Suprapubic skin (tissue), 4 donors: ENCODE results near the gene TLX1. TPM values are rescaled to one million over a fixed set of nuclear protein-coding genes. Genes with fewer than 3 reads are reported as not detected.

ENCODE experiments used
- DNase-seq, 2 donors: peaks; one replicate each; pipeline ENCODE4 v3.0.0-alpha.2; 2019; ENCODE audit warnings: low spot score in 2 of 2
- H3K27ac ChIP-seq: fragments of 200-600 bp; sonication (generic); one replicate; pipeline ENCODE4 v1.5.1; 2019
- H3K27me3 ChIP-seq: fragments of 200-600 bp; sonication (generic); one replicate; pipeline ENCODE4 v1.5.1; 2019
- H3K36me3 ChIP-seq: fragments of 200-600 bp; sonication (generic); one replicate; pipeline ENCODE4 v1.5.1; 2019
- H3K4me1 ChIP-seq: fragments of 200-600 bp; sonication (generic); one replicate; pipeline ENCODE4 v1.5.1; 2019
- H3K4me3 ChIP-seq: fragments of 200-600 bp; sonication (generic); one replicate; pipeline ENCODE4 v1.5.1; 2019; ENCODE audit warnings: mild to moderate bottlenecking
- H3K9me3 ChIP-seq: fragments of 200-600 bp; sonication (generic); one replicate; pipeline ENCODE4 v1.5.1; 2019
- CTCF ChIP-seq, 2 donors: fragments of 200-600 bp in 1 of 2; fragments of 450-650 bp in 1 of 2; sonication (generic) in 1 of 2; IDR thresholded peaks; one replicate each; pipeline ENCODE4 v1.5.1; 2016 to 2019; ENCODE audit warnings: antibody characterized with exemption in 2 of 2, mild to moderate bottlenecking in 1 of 2, moderate library complexity in 1 of 2
- EP300 ChIP-seq: sonication (generic); formaldehyde crosslinking; IDR thresholded peaks from one replicate; pipeline ENCODE4 v1.6.1; 2017; ENCODE audit warnings: antibody characterized with exemption
- POLR2A ChIP-seq, 2 donors: fragments of 450-650 bp; IDR thresholded peaks; one replicate each; pipeline ENCODE4 v1.6.1; 2017; ENCODE audit warnings: antibody characterized with exemption in 2 of 2, mild to moderate bottlenecking in 2 of 2, moderate library complexity in 2 of 2
- POLR2AphosphoS5 ChIP-seq, 3 donors: sonication (generic); formaldehyde crosslinking; IDR thresholded peaks; one replicate each; pipeline ENCODE4 v1.6.1; 2017; ENCODE audit warnings: antibody characterized with exemption in 3 of 3
- WGBS: methylation state at CpG from one replicate; pipeline ENCODE4 v1.1.5; 2018; 5-methylcytosine and 5-hydroxymethylcytosine counted together
- total RNA-seq, 4 donors: library from RNA; depleted of rRNA; stranded (reverse); fragments of >200 nt; gene quantifications; one replicate each; pipeline ENCODE4 v1.1.0, GENCODE V29; 2016

The TLX1 gene
- total RNA-seq, 4 donors from 2014 or later: not detected

DNA sequence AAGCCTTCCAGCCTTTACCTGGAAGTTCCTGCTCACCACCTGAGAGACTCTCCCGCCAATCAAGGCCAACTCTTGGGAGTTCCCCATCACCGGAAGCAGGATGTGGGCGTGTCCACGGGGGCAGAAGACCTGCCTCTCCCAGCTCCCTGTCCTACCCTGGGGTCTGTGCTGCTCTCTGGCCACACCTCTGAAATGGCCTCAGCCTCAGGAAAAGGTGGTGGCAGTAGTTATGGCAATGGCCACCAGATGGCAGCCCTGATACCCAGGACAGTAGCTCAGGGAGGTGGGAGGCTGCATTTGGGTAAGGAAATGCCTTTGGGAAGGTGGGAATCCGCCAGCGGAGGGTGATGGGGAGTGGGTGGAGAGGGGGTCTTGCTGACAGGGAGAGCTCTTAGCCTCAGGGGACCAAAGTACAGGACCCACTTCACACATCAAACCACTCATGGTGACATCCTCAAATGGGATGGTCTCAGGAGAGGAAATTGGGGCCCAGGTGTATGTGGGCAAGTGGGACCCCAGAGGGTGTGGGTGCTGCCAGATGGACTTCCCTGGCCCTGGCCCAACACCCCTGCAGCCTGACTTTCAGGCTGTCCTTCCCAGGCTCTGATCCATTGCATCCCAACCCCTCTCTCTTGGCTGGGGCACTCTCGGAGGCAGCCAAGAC, 35.4 kb upstream of the TLX1 start:
- Histone ChIP-seq H3K27ac (no peak overlapping the region), H3K36me3 (no peaks in the 10 kb centered on the region), H3K4me1 (peaks cover 5% of the 10 kb centered on the region), H3K9me3 (no peaks in the 10 kb centered on the region), H3K4me3 (no peak overlapping the region), H3K27me3 (peaks cover 87% of the 10 kb centered on the region)
- 18% methylated on average over 6 of the region's 7 CpGs for WGBS
- no peak for TF ChIP-seq POLR2A (IDR thresholded peaks at IDR 0.05)
- TF ChIP-seq EP300: no peak
- peak; percentile 49 to 81 for TF ChIP-seq CTCF (IDR thresholded peaks at IDR 0.05)
- peak in 1 of 2 donors; percentile 72 for DNase-seq

- no peaks in the 10 kb centered on the region for H3K9me3 ChIP-seq
- no peak overlapping the region for H3K27ac ChIP-seq
- no peak for DNase-seq
- peaks cover 85% of the 10 kb centered on the region for H3K27me3 ChIP-seq
- no peak overlapping the region for H3K4me3 ChIP-seq
- no CpG with 5 or more reads among the region's 4 CpGs for WGBS
- TF ChIP-seq POLR2AphosphoS5 (IDR thresholded peaks at IDR 0.05): no peak
- no peaks in the 10 kb centered on the region for H3K36me3 ChIP-seq
- peaks cover 2% of the 10 kb centered on the region for H3K4me1 ChIP-seq
Measured at GRCh38 chr10:101096378-101096777, 34.7 kb upstream of the TLX1 start.

DNA sequence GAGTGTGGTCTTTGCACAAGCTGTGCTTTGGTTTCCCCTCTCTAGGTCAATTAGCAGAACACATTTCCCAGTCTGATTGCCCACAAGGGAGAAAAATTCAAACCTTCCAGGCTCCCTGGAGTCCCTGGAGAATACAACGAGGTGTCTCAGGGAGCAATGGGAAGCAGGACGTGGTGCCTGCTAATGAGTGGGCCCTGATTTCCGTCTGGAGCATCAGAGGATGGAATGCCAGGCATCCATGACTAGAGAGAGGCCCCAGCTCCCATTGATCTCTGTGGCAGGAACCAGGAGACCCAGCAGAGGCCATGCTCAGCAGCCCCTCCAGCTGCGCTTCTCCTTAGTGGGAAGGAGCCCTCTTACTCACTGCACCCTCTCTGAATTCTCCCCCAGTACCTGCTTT, 33.2 kb upstream of the TLX1 start:
- Histone ChIP-seq H3K4me3 (no peak overlapping the region), H3K27me3 (peaks cover 82% of the 10 kb centered on the region), H3K4me1 (no peaks in the 10 kb centered on the region), H3K27ac (no peak overlapping the region), H3K9me3 (no peaks in the 10 kb centered on the region), H3K36me3 (no peaks in the 10 kb centered on the region)
- WGBS: 34% methylated on average over 4 of the region's 4 CpGs
- TF ChIP-seq CTCF (IDR thresholded peaks at IDR 0.05): no peak
- no peak for TF ChIP-seq POLR2AphosphoS5 (IDR thresholded peaks at IDR 0.05)
- no peak for TF ChIP-seq EP300
- TF ChIP-seq POLR2A (IDR thresholded peaks at IDR 0.05): no peak
- DNase-seq: no peak

GRCh38 chr10:101099901-101100300, 31.2 kb upstream of the TLX1 start:
- WGBS: 56% methylated on average over 6 of the region's 6 CpGs

DNA sequence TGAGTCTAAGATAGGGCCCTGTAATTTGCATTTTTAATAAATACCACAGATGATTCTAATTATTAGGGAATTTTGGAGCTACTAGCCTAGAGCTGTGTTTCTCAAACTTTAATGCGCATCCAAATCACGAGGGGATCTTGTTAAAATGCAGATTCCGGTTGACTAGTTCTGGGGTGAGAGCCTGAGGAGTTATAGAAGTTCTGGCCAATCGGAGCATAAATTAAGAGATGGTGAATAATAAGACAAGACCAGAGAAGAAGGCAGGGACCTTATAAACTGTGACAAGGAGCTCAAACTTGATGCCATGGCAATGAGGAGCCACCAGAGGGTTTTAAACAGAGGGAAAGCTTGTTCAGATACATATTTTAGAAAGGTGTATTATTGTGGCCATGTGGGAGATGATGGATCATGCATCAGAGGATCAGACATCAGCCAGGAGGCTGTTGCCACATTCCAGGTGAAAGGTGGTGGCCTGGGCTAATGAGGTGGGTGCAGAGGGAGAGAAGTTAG, 29.7 kb upstream of the TLX1 start:
- WGBS: 73% methylated on average over 4 of the region's 4 CpGs
- Histone ChIP-seq H3K36me3 (no peaks in the 10 kb centered on the region), H3K4me1 (no peaks in the 10 kb centered on the region), H3K27me3 (peaks cover 68% of the 10 kb centered on the region), H3K9me3 (no peaks in the 10 kb centered on the region), H3K4me3 (no peak overlapping the region), H3K27ac (no peak overlapping the region)
- no peak for DNase-seq
- no peak for TF ChIP-seq EP300
- no peak for TF ChIP-seq CTCF (IDR thresholded peaks at IDR 0.05)
- no peak for TF ChIP-seq POLR2A (IDR thresholded peaks at IDR 0.05)
- TF ChIP-seq POLR2AphosphoS5 (IDR thresholded peaks at IDR 0.05): no peak

More at GRCh38 chr10:101099901-101100300, 31.2 kb upstream of the TLX1 start:
- H3K27ac ChIP-seq: no peak overlapping the region
- no peaks in the 10 kb centered on the region for H3K36me3 ChIP-seq
- no peak for DNase-seq
- TF ChIP-seq POLR2AphosphoS5 (IDR thresholded peaks at IDR 0.05): no peak
- TF ChIP-seq CTCF (IDR thresholded peaks at IDR 0.05): no peak
- TF ChIP-seq POLR2A (IDR thresholded peaks at IDR 0.05): no peak
- TF ChIP-seq EP300: no peak
- H3K27me3 ChIP-seq: peaks cover 71% of the 10 kb centered on the region
- no peak overlapping the region for H3K4me3 ChIP-seq
- no peaks in the 10 kb centered on the region for H3K4me1 ChIP-seq
- no peaks in the 10 kb centered on the region for H3K9me3 ChIP-seq

DNA sequence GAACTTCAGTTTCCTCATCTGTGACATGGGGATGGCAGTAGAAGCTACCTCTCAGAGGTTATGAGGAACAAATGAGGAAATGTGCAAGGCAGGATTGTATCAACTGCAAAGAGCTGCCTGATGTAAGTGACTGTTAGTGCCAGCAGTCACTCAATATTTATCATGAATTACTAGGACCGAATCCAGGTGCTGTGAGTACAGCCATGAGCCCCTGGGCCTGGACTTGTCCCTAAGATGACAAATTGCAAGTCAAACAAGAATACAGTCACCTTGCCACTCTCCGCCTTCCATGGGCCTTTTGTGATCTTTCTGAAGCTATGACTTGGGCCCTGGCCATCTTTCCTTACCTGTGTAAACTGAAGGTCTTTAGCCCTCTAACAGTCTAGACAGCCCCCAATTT, 27.7 kb upstream of the TLX1 start:
- 65% methylated on average over 2 of the region's 2 CpGs for WGBS
- H3K9me3 ChIP-seq: no peaks in the 10 kb centered on the region
- H3K36me3 ChIP-seq: no peaks in the 10 kb centered on the region
- no peak overlapping the region for H3K27ac ChIP-seq
- no peaks in the 10 kb centered on the region for H3K4me1 ChIP-seq
- H3K4me3 ChIP-seq: no peak overlapping the region
- TF ChIP-seq EP300: no peak
- TF ChIP-seq POLR2AphosphoS5 (IDR thresholded peaks at IDR 0.05): no peak
- no peak for TF ChIP-seq POLR2A (IDR thresholded peaks at IDR 0.05)
- TF ChIP-seq CTCF (IDR thresholded peaks at IDR 0.05): no peak
- peaks cover 64% of the 10 kb centered on the region for H3K27me3 ChIP-seq
- DNase-seq: no peak
